NCI-H748 (cell line): ENCODE results near the gene TGFB1I1.
A peak's percentile ranks its signal among the peaks of the same experiment; 100 is the strongest.
"Not testable (repeated sequence)": the region's sequence is repeated elsewhere in the genome, so short reads cannot be mapped to it uniquely, and the experiment has no call there.

ENCODE experiments used
- DNase-seq: peaks from one replicate; lab custom pipeline; 2025; ENCODE audit not compliant: unreplicated experiment; lab: John Stamatoyannopoulos, UW

Gene TGFB1I1

DNA sequence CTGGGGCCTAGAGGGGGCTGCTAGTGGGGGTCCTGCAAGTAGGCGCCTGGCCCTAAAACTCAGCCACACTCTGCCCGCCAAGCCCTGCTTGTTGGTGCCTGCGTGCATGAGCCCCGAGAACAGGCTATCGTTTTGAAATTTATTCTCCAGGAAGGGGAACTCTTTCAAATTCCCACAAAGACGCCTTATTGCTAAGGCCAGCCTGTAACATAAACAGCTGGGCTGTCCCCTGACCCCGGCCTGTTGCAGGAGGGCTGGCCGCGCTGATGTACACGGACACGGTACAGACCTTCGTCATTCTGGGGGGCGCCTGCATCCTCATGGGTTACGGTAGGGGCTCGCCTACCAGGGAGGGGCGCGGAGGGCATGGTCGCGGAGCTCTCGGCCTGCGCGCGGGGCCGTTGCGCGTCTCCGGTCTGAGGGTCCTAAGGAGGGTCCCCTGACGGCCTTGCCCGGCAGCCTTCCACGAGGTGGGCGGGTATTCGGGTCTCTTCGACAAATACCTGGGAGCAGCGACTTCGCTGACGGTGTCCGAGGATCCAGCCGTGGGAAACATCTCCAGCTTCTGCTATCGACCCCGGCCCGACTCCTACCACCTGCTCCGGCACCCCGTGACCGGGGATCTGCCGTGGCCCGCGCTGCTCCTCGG is 15.2 kb downstream of the TGFB1I1 start:
- DNase-seq: no peak

DNA sequence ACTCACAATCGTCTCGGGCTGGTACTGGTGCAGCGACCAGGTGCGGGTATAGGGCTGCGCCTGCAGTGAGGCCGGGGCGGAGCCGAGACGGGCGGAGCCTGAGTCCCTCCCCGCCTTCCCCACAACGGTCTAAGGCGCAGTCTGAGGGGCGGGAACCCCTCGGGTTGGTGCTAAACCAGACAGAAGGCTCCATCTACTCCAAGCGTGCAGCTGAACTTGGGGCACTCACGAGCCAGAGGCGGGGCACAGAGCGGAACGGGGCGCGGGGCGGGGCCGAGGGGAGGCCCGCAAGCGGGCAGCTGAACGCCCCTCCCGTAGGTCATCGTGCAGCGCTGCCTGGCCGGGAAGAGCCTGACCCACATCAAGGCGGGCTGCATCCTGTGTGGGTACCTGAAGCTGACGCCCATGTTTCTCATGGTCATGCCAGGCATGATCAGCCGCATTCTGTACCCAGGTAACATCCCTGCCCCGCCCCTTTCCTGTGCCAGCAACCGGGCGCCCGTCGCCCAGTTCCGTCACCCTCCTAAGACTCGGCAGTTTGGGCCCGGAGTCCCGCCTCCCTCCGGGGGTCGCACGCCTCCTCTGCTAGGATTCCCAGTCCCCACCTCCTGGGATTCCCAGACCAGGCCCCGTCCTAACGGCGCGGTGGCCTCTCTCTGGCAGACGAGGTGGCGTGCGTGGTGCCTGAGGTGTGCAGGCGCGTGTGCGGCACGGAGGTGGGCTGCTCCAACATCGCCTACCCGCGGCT is 15.9 kb downstream of the TGFB1I1 start:
- peak; percentile 80 for DNase-seq

DNA sequence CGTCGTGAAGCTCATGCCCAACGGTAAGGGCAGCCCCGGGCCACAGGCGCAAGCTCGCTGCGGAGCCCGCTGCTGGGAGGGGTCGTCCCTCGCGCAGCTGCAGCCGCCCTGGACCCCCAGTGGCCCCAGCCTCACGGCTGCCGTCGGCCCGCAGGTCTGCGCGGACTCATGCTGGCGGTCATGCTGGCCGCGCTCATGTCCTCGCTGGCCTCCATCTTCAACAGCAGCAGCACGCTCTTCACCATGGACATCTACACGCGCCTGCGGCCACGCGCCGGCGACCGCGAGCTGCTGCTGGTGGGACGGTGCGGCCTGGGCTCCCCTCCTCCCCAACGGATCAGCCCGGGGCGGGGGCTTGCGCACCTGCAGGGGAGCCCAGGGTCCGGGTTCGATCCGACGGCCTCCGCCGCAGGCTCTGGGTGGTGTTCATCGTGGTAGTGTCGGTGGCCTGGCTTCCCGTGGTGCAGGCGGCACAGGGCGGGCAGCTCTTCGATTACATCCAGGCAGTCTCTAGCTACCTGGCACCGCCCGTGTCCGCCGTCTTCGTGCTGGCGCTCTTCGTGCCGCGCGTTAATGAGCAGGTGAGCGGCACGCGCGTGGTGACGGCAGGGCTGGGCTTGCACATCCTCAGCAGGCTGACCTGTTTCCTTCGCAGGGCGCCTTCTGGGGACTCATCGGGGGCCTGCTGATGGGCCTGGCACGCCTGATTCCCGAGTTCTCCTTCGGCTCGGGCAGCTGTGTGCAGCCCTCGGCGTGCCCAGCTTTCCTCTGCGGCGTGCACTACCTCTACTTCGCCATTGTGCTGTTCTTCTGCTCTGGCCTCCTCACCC is 16.7 kb downstream of the TGFB1I1 start:
- DNase-seq: peak; percentile 49

DNA sequence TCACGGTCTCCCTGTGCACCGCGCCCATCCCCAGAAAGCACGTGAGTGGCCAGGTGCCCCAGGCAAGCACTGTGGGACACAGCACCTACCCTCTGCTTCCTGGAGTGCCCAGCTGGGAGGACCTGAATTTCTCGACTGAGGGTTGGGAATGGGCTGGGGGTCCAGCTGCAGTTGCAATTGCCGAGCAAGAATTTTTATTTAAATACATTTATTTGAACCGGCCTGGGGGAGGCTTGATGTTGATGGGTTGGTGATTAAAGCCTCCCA is 17.3 kb downstream of the TGFB1I1 start:
- DNase-seq: no peak

DNA sequence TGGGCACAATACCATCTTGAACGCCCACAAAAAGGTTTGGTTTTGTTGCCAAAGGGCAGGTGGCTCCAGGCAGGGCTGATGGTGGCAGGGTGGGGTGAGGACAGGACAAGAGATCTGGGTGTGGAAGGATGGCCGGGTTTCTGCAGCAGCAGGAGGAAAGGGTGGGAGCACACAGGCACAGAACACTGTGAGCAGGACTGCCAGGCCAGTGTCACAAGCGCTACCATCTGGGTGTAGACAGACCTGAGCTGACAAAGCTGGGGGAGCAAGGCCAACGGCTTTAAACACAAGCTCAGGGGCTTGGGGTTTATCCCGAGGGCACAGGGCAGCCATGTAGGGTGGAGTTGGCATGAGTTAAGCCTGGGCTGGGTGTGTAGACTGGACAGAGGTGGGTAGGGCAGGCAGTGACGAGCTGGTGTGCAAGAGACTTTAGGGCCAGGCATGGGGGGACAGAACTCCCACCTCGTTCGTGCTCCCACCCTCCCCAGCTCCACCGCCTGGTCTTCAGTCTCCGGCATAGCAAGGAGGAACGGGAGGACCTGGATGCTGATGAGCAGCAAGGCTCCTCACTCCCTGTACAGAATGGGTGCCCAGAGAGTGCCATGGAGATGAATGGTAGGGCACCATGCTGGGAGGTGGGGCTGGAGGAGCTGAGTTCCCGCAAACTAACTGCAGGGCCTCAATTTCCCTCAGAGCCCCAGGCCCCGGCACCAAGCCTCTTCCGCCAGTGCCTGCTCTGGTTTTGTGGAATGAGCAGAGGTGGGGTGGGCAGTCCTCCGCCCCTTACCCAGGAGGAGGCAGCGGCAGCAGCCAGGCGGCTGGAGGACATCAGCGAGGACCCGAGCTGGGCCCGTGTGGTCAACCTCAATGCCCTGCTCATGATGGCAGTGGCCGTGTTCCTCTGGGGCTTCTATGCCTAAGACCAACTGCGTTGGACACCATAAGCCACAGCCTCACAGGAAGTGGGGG is 17.9 kb downstream of the TGFB1I1 start:
- no peak for DNase-seq

DNA sequence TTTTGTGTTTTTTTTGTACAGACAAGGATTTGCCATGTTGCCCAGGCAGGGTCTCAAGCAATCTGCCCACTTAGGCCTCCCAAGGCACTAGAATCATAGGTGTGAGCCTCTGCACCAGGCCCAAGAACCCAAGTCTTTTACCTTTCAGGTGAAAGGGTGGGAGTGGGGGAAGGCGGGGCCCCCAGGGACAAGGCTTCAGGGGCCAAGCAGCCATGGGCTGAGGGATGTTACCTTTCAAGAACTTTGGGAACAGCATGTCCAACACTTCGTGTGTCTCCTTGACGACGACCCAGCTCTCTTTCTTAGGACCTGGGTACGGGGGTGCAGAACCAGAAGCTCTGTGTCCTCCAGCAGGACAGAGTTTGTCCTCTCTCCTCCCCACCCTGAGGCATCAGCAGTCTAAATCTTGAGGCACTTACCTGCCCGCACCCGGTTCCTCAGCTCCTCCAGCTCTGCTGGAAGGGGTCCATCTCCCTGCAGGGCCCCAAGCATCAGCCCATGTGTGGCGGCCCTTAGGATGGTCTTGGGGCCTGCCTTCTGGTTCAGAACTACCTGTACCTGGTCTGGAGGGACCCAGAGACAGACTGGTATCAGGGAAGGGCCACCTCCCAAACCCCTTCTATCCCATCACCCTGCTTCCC is 19.9 kb downstream of the TGFB1I1 start:
- DNase-seq: no peak

DNA sequence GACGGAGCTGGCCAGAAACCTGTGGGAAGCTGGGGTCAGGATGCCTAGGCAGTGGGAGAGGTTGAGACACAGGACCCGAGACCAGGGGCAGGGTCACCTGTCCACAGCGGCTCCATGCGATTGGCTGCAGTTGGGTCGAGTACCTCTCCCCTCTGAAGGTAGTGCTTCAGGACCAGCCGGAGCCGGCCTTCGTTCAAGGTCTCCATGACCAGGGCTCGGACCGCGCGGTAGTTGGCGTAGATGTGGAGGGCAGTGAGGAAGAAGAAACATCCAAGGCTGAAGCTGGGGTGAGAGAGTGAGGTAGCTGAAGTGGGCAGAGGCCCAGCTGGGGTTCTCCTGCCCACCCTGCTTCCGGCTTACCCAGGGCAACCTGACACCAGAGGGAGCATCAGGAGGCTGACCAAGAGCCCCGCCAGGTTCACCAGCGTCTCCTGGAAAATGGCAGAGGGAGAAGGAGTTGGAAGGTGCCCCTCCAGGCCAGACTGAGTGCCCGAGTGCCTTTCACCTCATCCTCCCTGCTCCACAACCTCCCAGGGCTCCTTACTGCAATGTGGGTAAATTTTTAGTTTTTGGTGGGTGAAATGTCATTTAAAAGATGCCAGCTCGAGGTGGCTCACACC is 21.7 kb downstream of the TGFB1I1 start:
- DNase-seq: no peak

DNA sequence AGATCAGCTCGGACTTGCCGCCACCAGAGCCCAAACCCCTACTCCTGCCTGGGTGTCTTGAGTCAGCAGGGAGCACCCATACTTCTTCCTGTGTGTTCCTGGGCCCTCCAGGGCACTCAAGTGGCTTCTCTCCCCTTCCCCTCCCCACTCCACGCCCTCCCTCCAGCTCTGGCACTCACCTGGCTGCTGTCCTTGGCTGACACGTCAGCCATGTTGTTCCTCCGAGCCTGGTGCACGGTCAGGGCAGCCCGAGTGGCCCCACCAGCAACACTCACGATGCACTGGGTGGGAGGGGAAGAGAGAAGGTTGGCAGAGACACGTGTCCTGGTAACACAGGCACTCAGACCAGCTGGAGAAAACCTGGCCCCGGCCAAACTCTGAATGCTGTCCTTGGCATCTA is 24.7 kb downstream of the TGFB1I1 start:
- DNase-seq: no peak

DNA sequence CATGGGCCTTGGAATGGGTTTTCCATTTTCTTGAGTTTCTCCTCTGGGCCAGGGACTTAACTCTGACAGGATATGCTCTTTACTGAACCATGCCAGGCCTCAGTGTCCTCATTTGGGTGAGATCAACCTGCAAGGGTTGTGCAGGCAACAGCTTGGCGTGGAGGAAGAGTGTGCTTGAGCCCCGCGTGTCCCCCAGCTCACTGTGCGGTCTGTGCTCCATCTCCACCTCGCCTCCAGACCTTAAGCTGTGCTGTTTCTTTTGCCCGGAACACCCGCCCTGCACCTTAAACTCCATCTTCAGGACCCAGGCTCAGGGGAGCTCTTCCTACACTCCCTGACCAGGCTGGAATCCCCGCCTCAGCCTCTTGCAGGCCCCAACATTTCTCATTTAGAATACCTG is 26.5 kb downstream of the TGFB1I1 start:
- no peak for DNase-seq

DNA sequence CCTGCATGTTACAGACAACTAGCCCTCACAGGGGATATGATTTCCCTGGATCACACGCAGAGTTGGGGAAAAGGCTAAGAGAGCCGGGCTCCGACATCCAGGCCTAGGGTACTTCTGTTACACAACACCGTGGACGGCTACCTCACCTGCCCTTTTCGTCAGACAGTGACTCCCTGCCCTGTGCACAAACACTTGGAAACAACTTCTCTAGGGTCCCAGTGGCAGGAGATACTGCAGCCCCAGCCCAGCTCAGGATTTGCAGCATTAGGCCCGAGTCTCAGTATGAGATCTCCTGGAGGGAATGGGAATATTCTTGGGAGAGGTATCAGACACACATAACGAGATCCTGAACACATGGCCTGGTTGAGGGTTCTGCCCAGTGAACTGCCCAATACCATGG is 28.0 kb downstream of the TGFB1I1 start:
- DNase-seq: no peak

DNA sequence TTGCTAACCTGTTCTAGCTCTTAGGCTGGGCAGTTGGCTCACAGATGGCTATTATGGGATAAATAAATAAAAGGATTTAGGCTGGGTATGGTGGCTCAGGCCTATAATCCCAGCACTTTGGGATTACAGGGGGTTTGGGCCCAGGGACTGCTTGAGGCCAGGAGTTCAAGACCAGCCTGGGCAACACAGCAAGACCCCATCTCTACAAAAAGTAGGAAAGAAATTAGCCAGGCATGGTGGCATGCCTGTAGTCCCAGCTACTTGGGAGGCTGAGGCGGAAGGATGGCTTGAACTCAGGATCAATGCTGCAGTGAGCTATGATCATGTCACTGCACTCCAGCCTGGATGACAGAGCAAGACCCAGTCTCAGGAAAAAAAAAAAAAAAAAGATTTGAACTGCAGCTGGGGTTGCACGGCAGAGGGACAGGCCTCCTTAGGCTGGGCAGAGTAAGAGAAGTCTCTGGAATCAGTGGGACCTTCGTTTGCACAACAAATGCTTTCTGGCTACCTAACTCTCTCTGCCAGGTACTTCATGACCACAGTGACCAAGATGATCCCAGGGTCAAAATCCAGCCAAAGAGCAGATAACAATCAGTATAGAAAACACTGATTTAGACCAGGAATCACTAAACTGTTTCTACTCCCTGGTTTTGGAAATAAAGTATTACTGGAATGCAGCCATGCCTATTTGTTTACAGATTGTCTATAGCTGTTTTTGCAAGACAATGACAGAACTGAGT is 29.4 kb downstream of the TGFB1I1 start:
- no peak for DNase-seq

DNA sequence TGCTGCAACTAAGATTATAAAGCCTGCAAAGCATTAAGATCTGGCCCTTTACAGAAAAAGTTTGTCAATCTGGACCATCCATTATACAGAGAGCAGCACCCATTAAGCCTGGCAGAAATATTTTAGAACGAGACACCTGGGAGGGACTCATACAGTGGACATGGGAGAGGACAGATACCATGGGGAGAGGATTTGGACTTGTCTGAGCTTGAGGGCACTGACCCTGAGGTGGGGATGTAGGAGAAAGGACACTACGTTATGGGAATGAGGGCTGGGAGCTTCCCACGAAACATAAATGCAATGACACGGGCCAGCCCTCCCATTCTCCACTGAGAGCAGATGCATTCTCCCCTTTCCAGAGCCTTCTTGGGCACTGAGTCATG is 30.0 kb downstream of the TGFB1I1 start:
- no peak for DNase-seq

DNA sequence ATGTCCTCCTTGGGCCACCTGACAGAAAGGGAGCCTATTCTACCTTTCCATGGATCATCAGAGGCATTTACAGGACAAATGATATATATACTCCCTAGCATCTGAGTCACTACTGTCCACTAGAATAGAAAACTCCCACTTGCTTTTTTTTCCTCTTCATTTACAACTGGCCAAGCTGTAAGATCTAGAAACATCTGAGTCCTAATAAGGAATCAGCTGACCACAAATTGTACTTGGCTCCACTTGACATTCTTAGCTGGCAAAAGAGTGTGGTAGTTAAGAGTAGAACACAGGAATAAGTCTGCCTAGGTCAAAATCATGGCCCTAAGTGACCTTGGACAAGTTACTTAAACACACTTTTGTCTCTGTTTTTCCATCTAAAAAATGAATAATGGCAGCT is 31.0 kb downstream of the TGFB1I1 start:
- no peak for DNase-seq

DNA sequence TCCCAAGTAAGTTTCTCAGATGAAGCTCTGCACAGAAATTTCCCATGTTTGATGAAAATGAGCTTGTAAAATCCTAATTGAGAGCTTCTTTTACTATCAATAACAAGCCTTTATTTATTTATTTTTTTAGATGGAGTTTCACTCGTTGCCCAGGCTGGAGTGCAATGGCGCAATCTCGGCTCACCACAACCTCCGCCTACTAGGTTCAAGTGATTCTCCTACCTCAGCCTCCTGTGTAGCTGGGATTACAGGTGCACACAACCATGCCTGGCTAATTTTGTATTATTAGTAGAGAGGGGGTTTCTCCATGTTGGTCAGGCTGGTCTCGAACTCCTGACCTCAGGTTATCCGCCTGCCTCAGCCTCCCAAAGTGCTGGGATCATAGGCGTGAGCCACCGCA is 31.6 kb downstream of the TGFB1I1 start:
- not testable (repeated sequence) for DNase-seq

DNA sequence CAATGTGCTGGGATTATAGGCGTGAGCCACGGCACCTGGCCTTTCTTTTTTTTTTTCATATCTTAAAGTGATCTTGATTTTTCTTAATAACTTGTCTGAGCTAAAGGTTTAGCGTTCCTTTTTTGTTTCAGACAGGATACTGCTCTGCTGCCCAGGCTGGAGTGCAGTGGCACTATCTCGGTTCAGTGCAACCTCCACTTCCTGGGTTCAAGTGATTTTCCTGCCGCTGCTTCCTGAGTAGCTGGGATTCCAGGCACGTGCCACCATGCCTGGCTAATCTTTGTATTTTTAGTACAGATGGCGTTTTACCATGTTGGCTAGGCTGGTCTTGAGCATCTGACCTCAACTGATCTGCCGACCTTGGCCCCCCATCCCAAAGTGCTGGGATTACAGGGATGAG is 32.2 kb downstream of the TGFB1I1 start:
- DNase-seq: no peak

DNA sequence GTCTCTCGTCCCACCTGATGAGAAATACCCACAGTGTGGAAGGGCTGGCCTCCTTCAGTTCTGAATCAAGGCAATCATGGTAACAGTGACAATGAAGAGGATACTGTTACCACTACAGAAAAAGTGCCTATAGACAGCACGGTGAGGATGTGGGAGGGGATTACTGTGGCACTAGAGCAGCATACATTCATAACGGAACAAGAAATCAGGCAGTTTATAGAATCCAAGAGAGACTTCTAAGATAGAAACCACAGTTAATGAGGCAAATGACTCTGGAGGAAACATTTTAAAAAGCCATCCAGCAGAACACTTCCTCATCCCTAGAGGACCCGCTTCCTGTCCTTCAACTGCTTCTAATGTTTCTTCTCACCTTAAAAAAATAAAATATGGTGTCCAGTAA is 33.5 kb downstream of the TGFB1I1 start:
- no peak for DNase-seq

DNA sequence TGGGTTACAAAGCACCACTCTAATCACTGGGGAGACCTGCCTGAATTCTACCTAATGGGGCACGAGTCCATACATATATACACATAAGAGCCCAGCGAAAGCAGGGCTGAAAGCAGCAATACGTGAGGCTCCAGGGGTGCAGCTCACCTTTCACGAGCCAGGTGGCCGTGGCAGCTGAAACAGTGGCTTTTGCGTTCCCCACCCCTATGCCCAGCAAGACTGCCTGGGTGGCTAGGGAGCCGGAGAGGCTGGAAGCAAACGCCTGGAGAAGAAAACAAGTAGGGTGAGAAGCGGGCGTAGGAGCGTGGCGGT is 35.6 kb downstream of the TGFB1I1 start:
- no peak for DNase-seq

DNA sequence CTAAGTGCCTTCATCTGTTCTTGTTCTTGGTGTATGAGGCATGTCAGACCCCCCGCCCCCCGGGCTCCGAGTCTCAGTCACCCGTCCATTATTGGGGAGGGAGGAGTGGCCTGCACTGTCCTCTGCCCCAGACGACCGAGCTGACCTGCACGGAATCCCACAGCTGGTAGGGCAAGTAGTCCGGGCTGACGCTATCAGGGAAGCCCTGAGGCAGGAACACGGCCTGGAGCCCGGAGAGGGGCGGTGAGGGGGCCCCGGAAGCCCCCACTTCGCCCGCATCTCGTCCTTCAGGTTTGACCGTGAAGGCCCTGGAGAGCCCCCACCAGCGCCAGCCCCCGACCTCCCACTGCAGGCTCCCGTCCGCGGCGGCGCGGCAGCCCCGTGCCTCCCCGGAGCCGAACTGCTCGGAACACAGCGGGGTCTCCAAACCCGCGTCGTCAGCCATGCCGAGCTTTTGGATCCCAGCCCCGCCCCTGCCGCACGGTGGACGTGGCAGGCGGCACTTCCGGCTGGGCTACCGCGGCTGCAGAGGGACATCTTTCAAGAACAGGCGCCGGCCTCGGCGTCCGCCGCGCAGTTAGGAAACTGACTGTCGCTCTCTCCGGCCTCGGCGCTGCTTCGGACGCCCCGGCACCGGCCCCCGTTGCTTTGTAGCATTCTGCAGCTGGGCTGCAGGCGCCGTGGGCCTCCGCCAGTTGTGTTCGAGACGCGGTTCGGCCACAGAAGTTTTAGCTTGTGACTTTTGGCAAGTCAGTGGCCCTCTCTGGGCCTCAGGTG is 36.2 kb downstream of the TGFB1I1 start, which contains the start of gene RUSF1:
Gene RUSF1 (minus strand): TSS at position 463 of the 777 bp plus-strand sequence. CDS start 18 bp downstream, at position 445.
- peak; percentile 89 for DNase-seq

DNA sequence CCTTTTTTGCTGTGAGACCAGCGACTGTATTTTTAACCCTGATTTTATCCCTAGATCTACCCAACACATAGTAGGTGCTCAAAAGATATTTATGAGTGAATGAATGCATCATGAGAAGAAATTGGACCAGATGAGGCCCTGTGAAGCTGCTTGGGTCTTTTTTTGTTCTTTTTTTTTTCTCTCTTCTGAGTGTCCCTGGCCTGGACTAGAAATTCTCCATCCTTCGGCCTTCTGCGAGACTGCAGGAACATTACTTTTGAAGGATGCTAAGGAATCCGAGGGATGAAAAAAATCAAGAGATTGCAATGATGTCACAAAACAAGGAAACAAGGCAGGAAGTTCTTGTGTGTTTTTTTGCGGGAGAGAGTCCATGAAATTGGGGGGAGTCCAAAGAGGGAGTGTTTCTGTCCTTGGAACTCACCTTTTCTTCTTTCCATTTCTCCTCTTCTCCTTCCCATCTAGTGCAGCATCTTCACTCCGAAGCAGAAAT is 36.8 kb downstream of the TGFB1I1 start:
- DNase-seq: no peak
